ENCODE results near the gene AQP10.
A peak's percentile ranks its signal among the peaks of the same experiment; 100 is the strongest.
"Not testable (repeated sequence)": the region's sequence is repeated elsewhere in the genome, so short reads cannot be mapped to it uniquely, and the experiment has no call there.

The AQP10 gene

GRCh38 chr1:154320882-154321608, at the start of gene AQP10:
AQP10 (plus strand) TSS chr1:154321093; CDS start chr1:154321156, 63 bp downstream.
- DNase-seq (ENCODE audit: low read depth in 2 of 2), result no peak

- DNase-seq (ENCODE audit: low read depth in 2 of 2), result peak; percentile 92 to 97
Measured at GRCh38 chr1:154272217-154272998, 48.5 kb upstream of the AQP10 start, which contains the start of gene HAX1. HAX1 (plus strand) TSS chr1:154272629; CDS start chr1:154272724, 95 bp downstream.

- no peak for DNase-seq (ENCODE audit: low read depth in 2 of 2)
Measured at GRCh38 chr1:154272999-154273563, 47.8 kb upstream of the AQP10 start.

- DNase-seq (ENCODE audit: low read depth in 2 of 2), result peak in 1 of 2 donors; percentile 17
Measured at GRCh38 chr1:154276797-154277196, 44.1 kb upstream of the AQP10 start.

GRCh38 chr1:154287591-154287990, 33.3 kb upstream of the AQP10 start:
- not testable (repeated sequence) for DNase-seq (ENCODE audit: low read depth in 2 of 2)

GRCh38 chr1:154288661-154289060, 32.2 kb upstream of the AQP10 start:
- DNase-seq (ENCODE audit: low read depth in 2 of 2), result no peak

- DNase-seq (ENCODE audit: low read depth in 2 of 2), result no peak
Measured at GRCh38 chr1:154290921-154291320, 30.0 kb upstream of the AQP10 start.

GRCh38 chr1:154295408-154296235, 25.3 kb upstream of the AQP10 start:
- DNase-seq (ENCODE audit: low read depth in 2 of 2), result no peak

- DNase-seq (ENCODE audit: low read depth in 2 of 2), result no peak
Measured at GRCh38 chr1:154301582-154301981, 19.3 kb upstream of the AQP10 start.

- DNase-seq (ENCODE audit: low read depth in 2 of 2), result no peak
Measured at GRCh38 chr1:154304664-154305337, 16.1 kb upstream of the AQP10 start.

- no peak for DNase-seq (ENCODE audit: low read depth in 2 of 2)
Measured at GRCh38 chr1:154306151-154306550, 14.7 kb upstream of the AQP10 start.

GRCh38 chr1:154307670-154308270, 13.1 kb upstream of the AQP10 start:
- not testable (repeated sequence) for DNase-seq (ENCODE audit: low read depth in 2 of 2)

GRCh38 chr1:154309136-154309535, 11.8 kb upstream of the AQP10 start:
- not testable (repeated sequence) for DNase-seq (ENCODE audit: low read depth in 2 of 2)

GRCh38 chr1:154312229-154313065, 8.4 kb upstream of the AQP10 start:
- not testable (repeated sequence) for DNase-seq (ENCODE audit: low read depth in 2 of 2)

- no peak for DNase-seq (ENCODE audit: low read depth in 2 of 2)
Measured at GRCh38 chr1:154313066-154313356, 7.9 kb upstream of the AQP10 start.

- not testable (repeated sequence) for DNase-seq (ENCODE audit: low read depth in 2 of 2)
Measured at GRCh38 chr1:154314226-154314625, 6.7 kb upstream of the AQP10 start.

- no peak for DNase-seq (ENCODE audit: low read depth in 2 of 2)
Measured at GRCh38 chr1:154316704-154317103, 4.2 kb upstream of the AQP10 start.

- no peak for DNase-seq (ENCODE audit: low read depth in 2 of 2)
Measured at GRCh38 chr1:154318386-154318785, 2.5 kb upstream of the AQP10 start.

GRCh38 chr1:154321609-154321934, 679 bp downstream of the AQP10 start:
- DNase-seq (ENCODE audit: low read depth in 2 of 2), result not testable (repeated sequence)

GRCh38 chr1:154323493-154323892, 2.6 kb downstream of the AQP10 start:
- no peak for DNase-seq (ENCODE audit: low read depth in 2 of 2)

Measured in stimulated activated CD8-positive, alpha-beta memory T cell treated with anti-CD3 and anti-CD28 coated beads, Interleukin-2, amount 100 ng/mL, for 48 hours (primary cell).